GM19463 (cell line): ENCODE data around the gene RFC5.
"Not testable (repeated sequence)": the region's sequence is repeated elsewhere in the genome, so short reads cannot be mapped to it uniquely, and the experiment has no call there.

ENCODE experiments used
- ATAC-seq: cut with Tn5 transposase; IDR thresholded peaks from one replicate; pipeline ENCODE4 v1.9.1; 2021; ENCODE audit warnings: mild to moderate bottlenecking, moderate library complexity; ENCODE audit not compliant: unreplicated experiment

RFC5 gene, protein sequence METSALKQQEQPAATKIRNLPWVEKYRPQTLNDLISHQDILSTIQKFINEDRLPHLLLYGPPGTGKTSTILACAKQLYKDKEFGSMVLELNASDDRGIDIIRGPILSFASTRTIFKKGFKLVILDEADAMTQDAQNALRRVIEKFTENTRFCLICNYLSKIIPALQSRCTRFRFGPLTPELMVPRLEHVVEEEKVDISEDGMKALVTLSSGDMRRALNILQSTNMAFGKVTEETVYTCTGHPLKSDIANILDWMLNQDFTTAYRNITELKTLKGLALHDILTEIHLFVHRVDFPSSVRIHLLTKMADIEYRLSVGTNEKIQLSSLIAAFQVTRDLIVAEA

GRCh38 chr12:118016424-118017264 is at the start of gene RFC5:
RFC5 (plus strand) TSS chr12:118016703; CDS start chr12:118016828, 125 bp downstream.
- ATAC-seq, result peak; percentile 99

DNA sequence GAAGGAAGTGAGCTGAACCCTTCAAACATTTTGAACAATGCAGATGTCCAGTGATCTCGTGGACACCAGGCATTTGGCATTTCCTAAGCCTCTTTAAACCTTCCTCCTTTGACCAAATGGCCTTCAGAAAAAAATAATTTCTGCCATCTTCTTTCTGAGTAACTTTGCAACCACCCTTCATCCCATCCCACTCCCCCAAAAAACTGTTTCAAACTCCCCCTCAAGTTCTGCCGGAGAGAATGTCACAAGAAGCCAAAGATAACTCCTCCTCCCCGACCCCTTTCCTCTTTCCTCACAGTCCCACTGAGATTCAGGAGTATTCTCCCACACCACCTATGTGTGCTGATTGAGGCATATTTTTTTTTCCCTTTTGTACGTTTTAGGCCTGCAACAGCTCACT is 49.5 kb upstream of the RFC5 start:
- no peak for ATAC-seq

- ATAC-seq, result no peak
These were observed 49.0 kb upstream of the RFC5 start for GRCh38 chr12:117967512-117967911.

DNA sequence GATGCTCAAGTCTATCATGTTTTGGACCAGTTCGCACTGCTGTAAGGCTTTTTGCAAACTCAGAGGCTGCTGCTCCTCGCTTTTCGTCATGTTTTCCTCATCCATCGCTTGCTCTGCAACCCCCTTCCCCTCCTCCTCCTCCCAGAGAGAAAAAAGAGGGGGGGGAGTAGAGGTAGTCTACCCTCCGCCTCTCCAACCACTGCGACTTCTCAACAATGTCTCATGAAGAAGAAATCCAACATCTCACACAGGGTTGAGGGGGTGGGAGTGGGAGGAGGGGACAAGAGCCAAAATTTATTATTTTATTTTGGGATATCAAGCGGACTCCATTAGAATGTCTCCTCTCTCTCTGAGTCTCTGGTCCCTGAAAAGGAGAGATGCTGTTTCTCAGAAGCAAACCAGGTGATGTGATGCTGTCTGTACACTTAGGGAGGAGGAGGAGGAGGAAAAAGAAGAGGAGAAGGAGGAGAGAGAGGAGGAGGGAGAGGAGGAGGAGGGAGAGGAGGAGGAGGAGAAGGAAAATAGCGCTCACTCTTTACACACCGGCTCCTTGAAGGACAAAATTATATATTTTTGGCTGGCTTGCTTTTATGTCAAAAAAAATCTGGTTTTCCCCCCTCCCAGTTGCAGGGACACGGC is 48.2 kb upstream of the RFC5 start:
- ATAC-seq, result no peak

- ATAC-seq, result no peak
These were observed 47.5 kb upstream of the RFC5 start, which contains the start of gene KSR2 for GRCh38 chr12:117968826-117969659. KSR2 (minus strand) TSS chr12:117968990; CDS start chr12:117968255, 735 bp downstream.

- no peak for ATAC-seq
These were observed 46.2 kb upstream of the RFC5 start for GRCh38 chr12:117970334-117970733.

DNA sequence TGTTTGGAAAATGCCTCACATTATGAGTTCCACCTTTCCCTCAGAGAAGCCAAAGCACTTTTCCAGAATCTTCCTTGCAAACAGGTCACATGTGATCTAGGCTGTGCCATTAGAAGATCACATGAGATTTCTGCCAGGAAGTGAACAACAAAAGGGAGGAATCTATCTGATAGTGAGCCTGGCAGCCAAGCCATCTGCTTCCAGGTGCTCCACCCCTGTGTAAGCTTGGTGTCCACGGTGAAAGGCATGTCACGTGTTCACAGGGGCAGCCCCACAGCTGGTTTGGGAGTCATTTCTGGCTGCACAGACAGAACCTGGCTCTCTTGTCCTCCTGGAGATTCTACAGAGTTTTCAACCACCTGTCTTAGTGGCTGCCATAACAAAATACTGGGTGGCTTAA is 44.2 kb upstream of the RFC5 start:
- ATAC-seq, result no peak

- ATAC-seq, result no peak
These were observed 41.5 kb upstream of the RFC5 start for GRCh38 chr12:117975006-117975405.

- no peak for ATAC-seq
These were observed 39.1 kb upstream of the RFC5 start for GRCh38 chr12:117977373-117977772.

GRCh38 chr12:117980616-117981015 is 35.9 kb upstream of the RFC5 start:
- no peak for ATAC-seq

GRCh38 chr12:117981267-117981666 is 35.2 kb upstream of the RFC5 start:
- no peak for ATAC-seq

DNA sequence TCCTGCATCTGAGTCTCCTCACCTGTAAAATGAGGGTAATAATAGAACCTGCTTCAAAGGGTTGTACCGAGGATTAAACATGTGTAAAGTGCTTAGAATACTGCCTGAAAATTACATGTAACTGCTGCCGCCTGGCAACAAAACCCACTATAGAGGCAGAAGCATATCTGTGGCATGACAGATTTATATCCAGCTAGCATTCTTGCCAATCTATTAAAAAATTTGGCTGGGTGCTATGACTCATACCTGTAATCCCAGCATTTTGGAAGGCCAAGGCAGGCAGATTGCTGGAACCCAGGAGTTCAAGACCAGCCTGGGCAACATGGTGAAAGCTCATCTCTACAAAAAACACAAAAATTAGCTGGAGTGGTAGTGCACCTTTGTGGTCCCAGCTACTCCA is 31.3 kb upstream of the RFC5 start:
- no peak for ATAC-seq

GRCh38 chr12:117986705-117987469 is 29.6 kb upstream of the RFC5 start:
- ATAC-seq, result no peak

GRCh38 chr12:117994551-117995438 is 21.7 kb upstream of the RFC5 start:
- no peak for ATAC-seq

GRCh38 chr12:117998719-117999118 is 17.8 kb upstream of the RFC5 start:
- ATAC-seq, result no peak

GRCh38 chr12:117999806-118000205 is 16.7 kb upstream of the RFC5 start:
- not testable (repeated sequence) for ATAC-seq

GRCh38 chr12:118010903-118011302 is 5.6 kb upstream of the RFC5 start:
- ATAC-seq, result no peak

GRCh38 chr12:118011377-118011776 is 5.1 kb upstream of the RFC5 start:
- ATAC-seq, result no peak

DNA sequence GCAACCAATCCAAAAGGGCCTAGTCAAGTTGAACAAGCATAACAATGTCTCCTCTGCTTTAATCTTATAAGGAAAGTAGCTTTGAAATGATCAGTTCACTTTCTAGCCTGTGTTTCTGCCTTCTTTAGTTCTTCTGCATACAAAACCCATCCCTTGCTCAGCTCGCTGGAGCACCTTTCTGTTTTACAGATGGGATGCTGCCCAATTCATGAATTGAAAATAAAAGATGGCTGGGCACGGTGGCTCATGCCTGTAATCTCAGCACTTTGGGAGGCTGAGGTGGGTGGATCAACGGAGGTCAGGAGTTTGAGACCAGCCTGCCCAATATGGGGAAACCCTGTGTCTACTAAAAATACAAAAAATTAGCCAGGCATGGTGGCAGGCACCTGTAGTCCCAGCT is 4.5 kb upstream of the RFC5 start:
- no peak for ATAC-seq
